ENCODE results near the gene NRF1. TPM values are rescaled to one million over a fixed set of nuclear protein-coding genes. Genes with fewer than 3 reads are reported as not detected.
"Not testable (repeated sequence)": the region's sequence is repeated elsewhere in the genome, so short reads cannot be mapped to it uniquely, and the experiment has no call there.

Gene NRF1
- total RNA-seq, 1 experiment from 2014 or later, result 18.4 TPM

- no peak for DNase-seq (ENCODE audit: unreplicated experiment)
- TF ChIP-seq CTCF (IDR thresholded peaks at IDR 0.05; ENCODE audit: unreplicated experiment), result no peak
- POLR2A ChIA-PET, result interaction anchor here (0.7 kb wide), 3 partner anchors 18 to 129 kb away, joined by 3 read pairs; no protein-coding TSS in a partner anchor
- intact Hi-C loops (cut with micrococcal nuclease), result no loop called here
- no peaks in the 10 kb centered on the region for H3K36me3 Mint-ChIP-seq (ENCODE audit: insufficient read depth, unreplicated experiment)
- no peak overlapping the region for H3K4me3 Mint-ChIP-seq (ENCODE audit: unreplicated experiment)
- H3K27me3 Mint-ChIP-seq (ENCODE audit: insufficient read depth, unreplicated experiment), result no peaks in the 10 kb centered on the region
- no peaks in the 10 kb centered on the region for H3K4me1 Mint-ChIP-seq (ENCODE audit: insufficient read depth, unreplicated experiment)
- peaks cover 6% of the 10 kb centered on the region for H3K9me3 Mint-ChIP-seq (ENCODE audit: unreplicated experiment)
- no TSS peak for BruUV-seq (replicated peaks)
- CTCF ChIA-PET, result no interaction called here
- no peak overlapping the region for H3K27ac Mint-ChIP-seq (ENCODE audit: low read depth, unreplicated experiment)
Measured at GRCh38 chr7:129588268-129588667, 23.3 kb upstream of the NRF1 start.

- no peak for DNase-seq (ENCODE audit: unreplicated experiment)
- H3K9me3 Mint-ChIP-seq (ENCODE audit: unreplicated experiment), result no peaks in the 10 kb centered on the region
- H3K36me3 Mint-ChIP-seq (ENCODE audit: insufficient read depth, unreplicated experiment), result no peaks in the 10 kb centered on the region
- H3K27me3 Mint-ChIP-seq (ENCODE audit: insufficient read depth, unreplicated experiment), result no peaks in the 10 kb centered on the region
- intact Hi-C loops (cut with micrococcal nuclease), result no loop called here
- TF ChIP-seq CTCF (IDR thresholded peaks at IDR 0.05; ENCODE audit: unreplicated experiment), result no peak
- no peak overlapping the region for H3K4me3 Mint-ChIP-seq (ENCODE audit: unreplicated experiment)
- BruUV-seq (replicated peaks), result no TSS peak
- CTCF ChIA-PET, result interaction anchor here (0.6 kb wide), 1 partner anchor 358 kb away, joined by 3 read pairs; no protein-coding TSS in a partner anchor
- no peak overlapping the region for H3K27ac Mint-ChIP-seq (ENCODE audit: low read depth, unreplicated experiment)
- no peaks in the 10 kb centered on the region for H3K4me1 Mint-ChIP-seq (ENCODE audit: insufficient read depth, unreplicated experiment)
- POLR2A ChIA-PET, result no interaction called here
Measured at GRCh38 chr7:129591868-129592267, 19.7 kb upstream of the NRF1 start.

GRCh38 chr7:129596386-129596785 is 15.1 kb upstream of the NRF1 start:
- CTCF ChIA-PET, result interaction anchor here (0.6 kb wide), 1 partner anchor 32 kb away, joined by 3 read pairs; no protein-coding TSS in a partner anchor
- H3K27ac Mint-ChIP-seq (ENCODE audit: low read depth, unreplicated experiment); intact Hi-C loops (cut with micrococcal nuclease); H3K27me3 Mint-ChIP-seq (ENCODE audit: insufficient read depth, unreplicated experiment); H3K4me3 Mint-ChIP-seq (ENCODE audit: unreplicated experiment); H3K9me3 Mint-ChIP-seq (ENCODE audit: unreplicated experiment); H3K4me1 Mint-ChIP-seq (ENCODE audit: insufficient read depth, unreplicated experiment); H3K36me3 Mint-ChIP-seq (ENCODE audit: insufficient read depth, unreplicated experiment); DNase-seq (ENCODE audit: unreplicated experiment): not testable (repeated sequence)
- POLR2A ChIA-PET, result interaction anchor here (0.6 to 2.4 kb wide), 2 partner anchors 8 to 449 kb away, joined by 3 to 14 read pairs; no protein-coding TSS in a partner anchor
- TSS peak; percentile 93 for BruUV-seq (replicated peaks)

- intact Hi-C loops (cut with micrococcal nuclease), result no loop called here
- TF ChIP-seq CTCF (IDR thresholded peaks at IDR 0.05; ENCODE audit: unreplicated experiment), result no peak
- no peak overlapping the region for H3K27ac Mint-ChIP-seq (ENCODE audit: low read depth, unreplicated experiment)
- no peak overlapping the region for H3K4me3 Mint-ChIP-seq (ENCODE audit: unreplicated experiment)
- ChIA-PET POLR2A (interaction anchor here (0.8 kb wide), 1 partner anchor 8 kb away, joined by 3 read pairs; no protein-coding TSS in a partner anchor), CTCF (no interaction called here)
- BruUV-seq (replicated peaks), result no TSS peak
- no peaks in the 10 kb centered on the region for H3K27me3 Mint-ChIP-seq (ENCODE audit: insufficient read depth, unreplicated experiment)
- no peak for DNase-seq (ENCODE audit: unreplicated experiment)
- no peaks in the 10 kb centered on the region for H3K9me3 Mint-ChIP-seq (ENCODE audit: unreplicated experiment)
- peaks cover 6% of the 10 kb centered on the region for H3K36me3 Mint-ChIP-seq (ENCODE audit: insufficient read depth, unreplicated experiment)
- no peaks in the 10 kb centered on the region for H3K4me1 Mint-ChIP-seq (ENCODE audit: insufficient read depth, unreplicated experiment)
Measured at GRCh38 chr7:129597672-129598071, 13.8 kb upstream of the NRF1 start.

GRCh38 chr7:129599174-129599573 is 12.3 kb upstream of the NRF1 start:
- no TSS peak for BruUV-seq (replicated peaks)
- no peaks in the 10 kb centered on the region for H3K27me3 Mint-ChIP-seq (ENCODE audit: insufficient read depth, unreplicated experiment)
- no peak for DNase-seq (ENCODE audit: unreplicated experiment)
- ChIA-PET CTCF (interaction anchor here (0.6 to 2.9 kb wide), 2 partner anchors 13 to 131 kb away, joined by 3 to 8 read pairs; no protein-coding TSS in a partner anchor), POLR2A (interaction anchor here (1.0 to 1.1 kb wide), 2 partner anchors 39 to 45 kb away, joined by 3 read pairs; no protein-coding TSS in a partner anchor)
- no peak overlapping the region for H3K27ac Mint-ChIP-seq (ENCODE audit: low read depth, unreplicated experiment)
- intact Hi-C loops (cut with micrococcal nuclease), result no loop called here
- peaks cover 6% of the 10 kb centered on the region for H3K36me3 Mint-ChIP-seq (ENCODE audit: insufficient read depth, unreplicated experiment)
- no peaks in the 10 kb centered on the region for H3K4me1 Mint-ChIP-seq (ENCODE audit: insufficient read depth, unreplicated experiment)
- H3K9me3 Mint-ChIP-seq (ENCODE audit: unreplicated experiment), result no peaks in the 10 kb centered on the region
- no peak overlapping the region for H3K4me3 Mint-ChIP-seq (ENCODE audit: unreplicated experiment)
- TF ChIP-seq CTCF (IDR thresholded peaks at IDR 0.05; ENCODE audit: unreplicated experiment), result no peak

- H3K27ac Mint-ChIP-seq (ENCODE audit: low read depth, unreplicated experiment); H3K36me3 Mint-ChIP-seq (ENCODE audit: insufficient read depth, unreplicated experiment); DNase-seq (ENCODE audit: unreplicated experiment); H3K9me3 Mint-ChIP-seq (ENCODE audit: unreplicated experiment); CTCF ChIA-PET; BruUV-seq (replicated peaks); intact Hi-C loops (cut with micrococcal nuclease); H3K4me1 Mint-ChIP-seq (ENCODE audit: insufficient read depth, unreplicated experiment); H3K4me3 Mint-ChIP-seq (ENCODE audit: unreplicated experiment); H3K27me3 Mint-ChIP-seq (ENCODE audit: insufficient read depth, unreplicated experiment): not testable (repeated sequence)
- POLR2A ChIA-PET, result interaction anchor here (2.8 kb wide), 1 partner anchor 8 kb away, joined by 14 read pairs; no protein-coding TSS in a partner anchor
Measured at GRCh38 chr7:129603594-129603993, 7.9 kb upstream of the NRF1 start.
